Measurements from ENCODE around the gene PPT2. TPM values are rescaled to one million over a fixed set of nuclear protein-coding genes. Genes with fewer than 3 reads are reported as not detected.

The PPT2 gene
- total RNA-seq, 1 experiment from 2014 or later = 70.9 TPM

DNA sequence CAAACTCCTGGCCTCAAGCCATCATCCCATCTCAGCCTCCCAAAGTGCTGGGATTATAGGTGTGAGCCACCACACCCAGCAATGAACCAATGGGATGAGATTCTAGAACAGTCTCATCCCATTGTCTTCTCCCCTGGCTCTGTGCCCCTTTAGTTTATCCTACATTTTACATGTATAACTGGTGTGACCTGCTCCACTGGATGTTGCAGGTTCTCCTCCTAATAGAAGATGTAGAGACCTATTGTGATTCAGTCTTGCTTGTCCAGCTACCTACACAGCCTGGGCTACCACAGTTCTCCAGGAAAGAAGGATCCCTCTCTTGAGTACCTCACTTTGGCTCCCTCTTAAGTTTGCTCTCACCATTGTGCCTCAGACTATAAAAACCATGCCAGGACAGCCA, 21.8 kb upstream of the PPT2 start:
- no TSS peak for BruUV-seq (replicated peaks)
- no peaks in the 10 kb centered on the region for H3K27me3 ChIP-seq (replicated peaks; ENCODE audit: insufficient read depth, low read depth, low read length, poor library complexity)
- DNase-seq (ENCODE audit: low spot score) = no peak
- ChIA-PET POLR2A (ENCODE audit: low non-redundant PET) (no interaction called here), CTCF (no interaction called here)
- no peaks in the 10 kb centered on the region for H3K9me3 ChIP-seq (ENCODE audit: low read depth, low read length, poor library complexity, severe bottlenecking)
- H3K4me1 ChIP-seq (ENCODE audit: insufficient read depth, low read length, poor library complexity, severe bottlenecking) = peaks cover 13% of the 10 kb centered on the region
- no peak overlapping the region for H3K27ac ChIP-seq (ENCODE audit: low read depth, low read length, poor library complexity, severe bottlenecking)
- no peak overlapping the region for H3K4me3 ChIP-seq (ENCODE audit: low read depth, low read length, poor library complexity, severe bottlenecking)
- H3K36me3 ChIP-seq (ENCODE audit: insufficient read depth, low read length, poor library complexity, severe bottlenecking) = no peaks in the 10 kb centered on the region
- intact Hi-C loops (cut with micrococcal nuclease; ENCODE audit: unreplicated experiment) = no loop called here
- TF ChIP-seq, protein P1, sequence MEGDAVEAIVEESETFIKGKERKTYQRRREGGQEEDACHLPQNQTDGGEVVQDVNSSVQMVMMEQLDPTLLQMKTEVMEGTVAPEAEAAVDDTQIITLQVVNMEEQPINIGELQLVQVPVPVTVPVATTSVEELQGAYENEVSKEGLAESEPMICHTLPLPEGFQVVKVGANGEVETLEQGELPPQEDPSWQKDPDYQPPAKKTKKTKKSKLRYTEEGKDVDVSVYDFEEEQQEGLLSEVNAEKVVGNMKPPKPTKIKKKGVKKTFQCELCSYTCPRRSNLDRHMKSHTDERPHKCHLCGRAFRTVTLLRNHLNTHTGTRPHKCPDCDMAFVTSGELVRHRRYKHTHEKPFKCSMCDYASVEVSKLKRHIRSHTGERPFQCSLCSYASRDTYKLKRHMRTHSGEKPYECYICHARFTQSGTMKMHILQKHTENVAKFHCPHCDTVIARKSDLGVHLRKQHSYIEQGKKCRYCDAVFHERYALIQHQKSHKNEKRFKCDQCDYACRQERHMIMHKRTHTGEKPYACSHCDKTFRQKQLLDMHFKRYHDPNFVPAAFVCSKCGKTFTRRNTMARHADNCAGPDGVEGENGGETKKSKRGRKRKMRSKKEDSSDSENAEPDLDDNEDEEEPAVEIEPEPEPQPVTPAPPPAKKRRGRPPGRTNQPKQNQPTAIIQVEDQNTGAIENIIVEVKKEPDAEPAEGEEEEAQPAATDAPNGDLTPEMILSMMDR (conservative IDR thresholded peaks at IDR 0.05; ENCODE audit: low read depth, low read length) = no peak
- no peak for TF ChIP-seq EZH2 (IDR thresholded peaks at IDR 0.05; ENCODE audit: borderline replicate concordance, low read depth, low read length, poor library complexity, severe bottlenecking)

DNA sequence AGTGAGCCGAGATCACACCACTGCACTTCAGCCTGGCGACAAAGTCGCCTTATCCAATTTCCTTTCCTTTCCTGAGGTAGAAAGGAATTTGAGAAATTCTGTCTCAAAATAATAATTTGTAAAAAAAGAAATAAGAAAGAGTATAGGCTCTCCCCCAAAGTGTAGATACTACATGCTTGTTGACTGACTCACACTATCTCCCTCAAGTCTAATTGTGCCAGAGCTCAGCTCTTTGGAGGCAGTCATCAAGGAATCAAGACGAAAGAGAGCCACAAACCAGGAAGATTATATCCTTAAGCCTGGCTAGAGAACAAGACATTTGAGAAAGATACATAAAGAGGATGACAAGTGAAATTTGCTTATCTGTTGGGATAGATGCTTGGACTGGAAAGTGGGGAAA, 20.2 kb upstream of the PPT2 start:
- TF ChIP-seq, protein P1 (conservative IDR thresholded peaks at IDR 0.05; ENCODE audit: low read depth, low read length) = no peak
- TF ChIP-seq EZH2 (IDR thresholded peaks at IDR 0.05; ENCODE audit: borderline replicate concordance, low read depth, low read length, poor library complexity, severe bottlenecking) = no peak
- ChIA-PET POLR2A (ENCODE audit: low non-redundant PET) (no interaction called here), CTCF (no interaction called here)
- peaks cover 11% of the 10 kb centered on the region for H3K4me1 ChIP-seq (ENCODE audit: insufficient read depth, low read length, poor library complexity, severe bottlenecking)
- no peak overlapping the region for H3K4me3 ChIP-seq (ENCODE audit: low read depth, low read length, poor library complexity, severe bottlenecking)
- no peaks in the 10 kb centered on the region for H3K27me3 ChIP-seq (replicated peaks; ENCODE audit: insufficient read depth, low read depth, low read length, poor library complexity)
- intact Hi-C loops (cut with micrococcal nuclease; ENCODE audit: unreplicated experiment) = no loop called here
- H3K27ac ChIP-seq (ENCODE audit: low read depth, low read length, poor library complexity, severe bottlenecking) = no peak overlapping the region
- BruUV-seq (replicated peaks) = no TSS peak
- no peaks in the 10 kb centered on the region for H3K36me3 ChIP-seq (ENCODE audit: insufficient read depth, low read length, poor library complexity, severe bottlenecking)
- DNase-seq (ENCODE audit: low spot score) = no peak
- H3K9me3 ChIP-seq (ENCODE audit: low read depth, low read length, poor library complexity, severe bottlenecking) = no peaks in the 10 kb centered on the region

DNA sequence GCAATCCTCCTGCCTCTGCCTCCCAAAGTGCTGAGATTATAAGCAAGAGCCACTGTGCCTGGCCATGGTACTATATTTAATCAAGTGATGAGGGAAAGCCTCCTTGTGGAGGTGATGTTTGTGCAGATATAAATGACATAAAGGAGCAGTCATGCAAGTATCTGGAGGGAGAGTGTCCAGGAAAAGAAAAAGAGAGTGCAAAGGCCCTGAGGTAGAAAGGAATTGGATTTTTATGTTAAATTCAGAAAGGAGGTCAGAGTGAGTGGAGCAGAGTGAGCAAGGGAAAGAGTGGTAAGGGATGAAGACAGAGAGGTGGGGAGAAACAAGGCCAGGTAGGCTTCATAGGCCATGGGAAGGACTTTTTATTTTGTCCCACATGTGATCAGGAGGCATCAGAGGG, 16.5 kb upstream of the PPT2 start:
- no peak for DNase-seq (ENCODE audit: low spot score)
- Histone ChIP-seq H3K27ac (ENCODE audit: low read depth, low read length, poor library complexity, severe bottlenecking) (no peak overlapping the region), H3K36me3 (ENCODE audit: insufficient read depth, low read length, poor library complexity, severe bottlenecking) (no peaks in the 10 kb centered on the region), H3K4me1 (ENCODE audit: insufficient read depth, low read length, poor library complexity, severe bottlenecking) (peaks cover 3% of the 10 kb centered on the region), H3K27me3 (replicated peaks; ENCODE audit: insufficient read depth, low read depth, low read length, poor library complexity) (no peaks in the 10 kb centered on the region), H3K4me3 (ENCODE audit: low read depth, low read length, poor library complexity, severe bottlenecking) (no peak overlapping the region), H3K9me3 (ENCODE audit: low read depth, low read length, poor library complexity, severe bottlenecking) (no peaks in the 10 kb centered on the region)
- no TSS peak for BruUV-seq (replicated peaks)
- intact Hi-C loops (cut with micrococcal nuclease; ENCODE audit: unreplicated experiment) = no loop called here
- ChIA-PET POLR2A (ENCODE audit: low non-redundant PET) (no interaction called here), CTCF (no interaction called here)
- TF ChIP-seq, protein P1 (conservative IDR thresholded peaks at IDR 0.05; ENCODE audit: low read depth, low read length) = no peak
- TF ChIP-seq EZH2 (IDR thresholded peaks at IDR 0.05; ENCODE audit: borderline replicate concordance, low read depth, low read length, poor library complexity, severe bottlenecking) = no peak
